ENCODE results near the gene SLC7A9.

SLC7A9 gene

DNA sequence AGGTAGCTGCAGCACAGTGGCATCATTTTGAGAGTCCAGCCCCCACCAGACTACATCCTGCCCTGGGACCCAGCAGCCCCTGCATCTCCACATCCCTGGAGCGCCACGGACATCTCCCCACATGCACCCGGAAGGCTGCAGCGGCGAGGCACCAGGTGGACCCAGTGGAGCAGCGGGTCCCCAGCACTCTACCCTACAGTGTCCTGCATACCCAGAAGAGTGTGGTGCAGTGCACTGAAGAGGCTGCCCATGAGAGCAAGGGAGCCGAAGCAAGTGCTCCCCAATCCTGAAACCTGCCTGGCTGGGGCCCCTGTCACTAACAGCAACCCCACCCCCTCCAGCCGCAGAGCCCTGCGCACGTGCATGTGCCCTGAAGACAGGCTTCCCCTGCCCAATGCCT lies 21.3 kb upstream of the SLC7A9 start:
- no peak for TF ChIP-seq EZH2 (IDR thresholded peaks at IDR 0.05; ENCODE audit: borderline replicate concordance, low read length)

DNA sequence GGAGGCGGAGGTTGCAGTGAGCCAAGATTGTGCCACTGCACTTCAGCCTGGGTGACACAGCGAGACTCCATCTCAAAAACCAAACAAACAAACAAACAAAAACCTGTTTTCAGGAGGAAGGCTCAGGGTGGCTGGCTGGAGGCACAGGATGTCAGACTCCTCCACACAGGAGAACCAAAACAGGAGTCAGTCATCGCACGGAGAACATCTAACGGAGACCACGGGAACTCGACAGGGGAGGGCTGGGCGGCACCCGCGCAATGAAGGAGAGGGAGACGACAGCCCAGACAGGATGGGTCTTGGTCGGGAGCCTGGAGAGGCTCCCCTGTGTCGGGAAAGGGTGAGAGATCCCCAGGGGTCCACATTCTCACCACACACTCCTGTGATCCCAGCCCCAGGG lies 20.8 kb upstream of the SLC7A9 start:
- Histone ChIP-seq H3K9me2 (ENCODE audit: low read depth, low read length) (no peaks in the 10 kb centered on the region), H3K27me3 (ENCODE audit: insufficient read depth, low read length) (no peaks in the 10 kb centered on the region), H3K79me2 (ENCODE audit: insufficient read depth, low read length) (no peaks in the 10 kb centered on the region), H3F3A (ENCODE audit: insufficient read depth, low read length) (no peaks in the 10 kb centered on the region), H3K4me3 (ENCODE audit: low read depth, low read length, poor library complexity, severe bottlenecking) (no peak overlapping the region), H3K4me2 (ENCODE audit: low read length) (no peak overlapping the region), H3K9me3 (ENCODE audit: low read length) (peaks cover 4% of the 10 kb centered on the region; the same call in 1 of the 2 replicates), H4K20me1 (ENCODE audit: insufficient read depth, low read length) (no peaks in the 10 kb centered on the region), H3K36me3 (ENCODE audit: insufficient read depth, low read length) (no peaks in the 10 kb centered on the region; the same call in 1 of the 2 replicates), H3K9ac (ENCODE audit: low read length) (no peak overlapping the region), H3K4me1 (ENCODE audit: insufficient read depth, low read length, severe bottlenecking) (no peaks in the 10 kb centered on the region), H3K27ac (ENCODE audit: low read depth, low read length, poor library complexity, severe bottlenecking) (no peak overlapping the region), H2AFZ (ENCODE audit: low read length) (no peak overlapping the region)
- TF ChIP-seq EZH2 (IDR thresholded peaks at IDR 0.05; ENCODE audit: borderline replicate concordance, low read length): no peak
- TF ChIP-seq, protein P1, sequence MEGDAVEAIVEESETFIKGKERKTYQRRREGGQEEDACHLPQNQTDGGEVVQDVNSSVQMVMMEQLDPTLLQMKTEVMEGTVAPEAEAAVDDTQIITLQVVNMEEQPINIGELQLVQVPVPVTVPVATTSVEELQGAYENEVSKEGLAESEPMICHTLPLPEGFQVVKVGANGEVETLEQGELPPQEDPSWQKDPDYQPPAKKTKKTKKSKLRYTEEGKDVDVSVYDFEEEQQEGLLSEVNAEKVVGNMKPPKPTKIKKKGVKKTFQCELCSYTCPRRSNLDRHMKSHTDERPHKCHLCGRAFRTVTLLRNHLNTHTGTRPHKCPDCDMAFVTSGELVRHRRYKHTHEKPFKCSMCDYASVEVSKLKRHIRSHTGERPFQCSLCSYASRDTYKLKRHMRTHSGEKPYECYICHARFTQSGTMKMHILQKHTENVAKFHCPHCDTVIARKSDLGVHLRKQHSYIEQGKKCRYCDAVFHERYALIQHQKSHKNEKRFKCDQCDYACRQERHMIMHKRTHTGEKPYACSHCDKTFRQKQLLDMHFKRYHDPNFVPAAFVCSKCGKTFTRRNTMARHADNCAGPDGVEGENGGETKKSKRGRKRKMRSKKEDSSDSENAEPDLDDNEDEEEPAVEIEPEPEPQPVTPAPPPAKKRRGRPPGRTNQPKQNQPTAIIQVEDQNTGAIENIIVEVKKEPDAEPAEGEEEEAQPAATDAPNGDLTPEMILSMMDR (IDR thresholded peaks at IDR 0.05; ENCODE audit: low read length): no peak

More for the DNA sequence above, 21.3 kb upstream of the SLC7A9 start:
- Histone ChIP-seq H3K4me2 (ENCODE audit: low read length) (no peak overlapping the region), H4K20me1 (ENCODE audit: insufficient read depth, low read length) (no peaks in the 10 kb centered on the region), H3K27me3 (ENCODE audit: insufficient read depth, low read length) (no peaks in the 10 kb centered on the region), H2AFZ (ENCODE audit: low read length) (no peak overlapping the region), H3K9me3 (ENCODE audit: low read length) (peaks cover 4% of the 10 kb centered on the region; the same call in 1 of the 2 replicates), H3K9me2 (ENCODE audit: low read depth, low read length) (no peaks in the 10 kb centered on the region), H3K27ac (ENCODE audit: low read depth, low read length, poor library complexity, severe bottlenecking) (no peak overlapping the region), H3F3A (ENCODE audit: insufficient read depth, low read length) (no peaks in the 10 kb centered on the region), H3K9ac (ENCODE audit: low read length) (no peak overlapping the region), H3K4me3 (ENCODE audit: low read depth, low read length, poor library complexity, severe bottlenecking) (no peak overlapping the region), H3K36me3 (ENCODE audit: insufficient read depth, low read length) (no peaks in the 10 kb centered on the region; the same call in 1 of the 2 replicates), H3K4me1 (ENCODE audit: insufficient read depth, low read length, severe bottlenecking) (no peaks in the 10 kb centered on the region), H3K79me2 (ENCODE audit: insufficient read depth, low read length) (no peaks in the 10 kb centered on the region)

DNA sequence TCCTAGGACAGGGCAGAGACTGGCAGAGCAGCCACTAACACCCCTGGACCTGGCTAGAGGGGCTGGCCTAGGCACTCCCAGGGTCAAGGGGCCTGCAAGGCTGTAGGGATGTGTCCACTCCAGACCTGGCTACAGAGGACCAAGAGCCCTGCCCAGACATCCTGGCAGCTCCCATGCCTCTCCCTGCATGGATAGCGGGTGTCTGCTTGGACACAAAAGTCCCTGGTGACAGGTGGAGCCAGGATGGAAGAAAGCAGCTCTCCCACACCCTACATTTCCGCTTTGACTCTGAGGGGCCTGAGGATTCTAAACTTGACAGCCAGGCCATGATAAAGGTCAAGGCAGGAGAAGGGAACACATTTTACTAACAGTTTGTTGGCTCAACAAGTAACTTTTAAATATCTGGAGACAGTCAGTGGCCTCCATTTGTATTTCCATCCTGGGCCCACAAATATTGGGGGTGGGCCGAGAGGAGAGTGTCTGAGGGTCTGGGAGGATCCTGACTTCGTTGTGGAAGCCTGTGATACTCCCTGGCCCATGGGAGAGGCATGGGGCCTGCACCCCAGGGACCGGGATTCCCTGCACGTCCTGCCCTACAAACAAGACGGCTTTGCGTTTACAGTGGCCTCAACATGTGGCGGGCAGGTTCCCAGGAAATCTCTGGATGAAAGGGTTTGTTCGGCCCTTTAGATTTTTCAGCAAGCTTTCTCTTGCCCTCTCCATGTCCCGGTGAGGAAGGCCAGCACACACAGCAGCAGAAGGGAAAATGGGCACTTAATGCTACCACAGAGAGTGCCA lies 19.8 kb upstream of the SLC7A9 start:
- H3K9ac ChIP-seq (ENCODE audit: low read length): no peak overlapping the region
- no peak overlapping the region for H3K4me3 ChIP-seq (ENCODE audit: low read depth, low read length, poor library complexity, severe bottlenecking)
- H3F3A ChIP-seq (ENCODE audit: insufficient read depth, low read length): no peaks in the 10 kb centered on the region
- H3K4me2 ChIP-seq (ENCODE audit: low read length): no peak overlapping the region
- no peaks in the 10 kb centered on the region for H3K9me2 ChIP-seq (ENCODE audit: low read depth, low read length)
- H3K27me3 ChIP-seq (ENCODE audit: insufficient read depth, low read length): no peaks in the 10 kb centered on the region
- TF ChIP-seq EZH2 (IDR thresholded peaks at IDR 0.05; ENCODE audit: borderline replicate concordance, low read length): no peak
- TF ChIP-seq, protein P1 (IDR thresholded peaks at IDR 0.05; ENCODE audit: low read length): no peak
- H3K27ac ChIP-seq (ENCODE audit: low read depth, low read length, poor library complexity, severe bottlenecking): no peak overlapping the region
- peaks cover 4% of the 10 kb centered on the region; the same call in 1 of the 2 replicates for H3K9me3 ChIP-seq (ENCODE audit: low read length)
- no peaks in the 10 kb centered on the region for H4K20me1 ChIP-seq (ENCODE audit: insufficient read depth, low read length)
- H3K79me2 ChIP-seq (ENCODE audit: insufficient read depth, low read length): no peaks in the 10 kb centered on the region
- H2AFZ ChIP-seq (ENCODE audit: low read length): no peak overlapping the region
- no peaks in the 10 kb centered on the region; the same call in 1 of the 2 replicates for H3K36me3 ChIP-seq (ENCODE audit: insufficient read depth, low read length)
- H3K4me1 ChIP-seq (ENCODE audit: insufficient read depth, low read length, severe bottlenecking): no peaks in the 10 kb centered on the region

Data from OCI-LY1 (cell line).